Measurements from ENCODE around the gene WAC. TPM values are rescaled to one million over a fixed set of nuclear protein-coding genes. Genes with fewer than 3 reads are reported as not detected.
"Not testable (repeated sequence)": the region's sequence is repeated elsewhere in the genome, so short reads cannot be mapped to it uniquely, and the experiment has no call there.

WAC gene
- total RNA-seq, 4 donors from 2014 or later: 55.1 to 98.0 (median 75.8) TPM

DNA sequence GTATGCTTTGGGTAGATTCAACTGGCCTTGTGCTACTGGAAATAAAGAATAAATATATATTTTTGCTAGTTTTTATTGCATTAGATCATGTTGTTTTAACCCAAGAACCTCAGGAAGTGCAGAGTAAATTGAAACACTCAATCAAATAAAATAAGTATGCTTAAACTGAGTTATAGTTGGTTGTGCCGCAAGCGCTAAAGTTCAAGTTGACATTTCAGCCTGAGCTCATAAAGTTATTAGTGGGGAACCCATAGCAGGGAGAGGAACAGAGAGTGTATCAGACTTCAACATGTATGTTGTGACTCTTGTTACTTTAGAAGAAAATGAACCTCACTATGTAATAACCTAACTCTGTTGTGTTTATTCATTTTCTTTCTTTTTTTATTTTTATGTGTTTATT is 119.2 kb downstream of the WAC start:
- no peak overlapping the region for H3K27ac ChIP-seq
- H3K4me1 ChIP-seq: no peaks in the 10 kb centered on the region
- intact Hi-C loops (cut with DNase I): no loop called here
- no peak for TF ChIP-seq CTCF (IDR thresholded peaks at IDR 0.05)
- TF ChIP-seq POLR2A (IDR thresholded peaks at IDR 0.05): no peak
- 50 to 95% methylated on average over 2 of the region's 2 CpGs for WGBS, 2 donors
- H3K9me3 ChIP-seq: no peaks in the 10 kb centered on the region
- no peak for DNase-seq
- no peaks in the 10 kb centered on the region for H3K36me3 ChIP-seq
- peaks cover 0 to 16% (median 0%) of the 10 kb centered on the region in 4 donors for H3K27me3 ChIP-seq
- H3K4me3 ChIP-seq: no peak overlapping the region

- Histone ChIP-seq H3K9me3 (no peaks in the 10 kb centered on the region), H3K36me3 (no peaks in the 10 kb centered on the region), H3K27me3 (peaks cover 0 to 16% (median 0%) of the 10 kb centered on the region in 4 donors), H3K4me1 (no peaks in the 10 kb centered on the region), H3K27ac (no peak overlapping the region), H3K4me3 (no peak overlapping the region)
- DNase-seq: no peak
- WGBS, 2 donors: 82 to 87% methylated on average over 5 of the region's 5 CpGs
- no peak for TF ChIP-seq POLR2A (IDR thresholded peaks at IDR 0.05)
- no peak for TF ChIP-seq CTCF (IDR thresholded peaks at IDR 0.05)
- intact Hi-C loops (cut with DNase I): no loop called here
Measured at GRCh38 chr10:28652703-28653102, 119.8 kb downstream of the WAC start.

DNA sequence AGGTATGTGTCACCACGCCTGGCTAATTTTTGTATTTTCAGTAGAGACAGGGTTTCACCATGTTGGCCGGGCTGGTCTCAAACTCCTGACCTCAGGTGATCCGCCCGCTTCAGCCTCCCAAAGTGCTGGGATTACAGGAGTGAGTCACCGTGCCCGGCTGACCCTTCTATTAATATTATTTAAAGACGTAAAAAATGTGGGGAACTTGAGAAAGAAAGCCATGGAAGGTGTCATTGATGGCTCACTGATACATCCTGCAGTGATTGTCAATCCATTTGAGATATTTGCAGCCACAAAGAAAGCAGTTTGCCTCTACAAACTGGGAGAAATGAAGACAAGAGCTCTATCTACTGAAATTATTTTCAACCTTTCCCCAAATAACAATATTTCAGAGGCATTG is 125.9 kb downstream of the WAC start:
- H3K4me3 ChIP-seq; H3K27me3 ChIP-seq; intact Hi-C loops (cut with DNase I); DNase-seq; H3K36me3 ChIP-seq; H3K27ac ChIP-seq; H3K4me1 ChIP-seq; H3K9me3 ChIP-seq: not testable (repeated sequence)
- whole genome bisulfite sequencing, 2 donors: 47 to 74% methylated on average over 4 to 6 of the region's 7 CpGs

GRCh38 chr10:28661035-28661434 is 128.1 kb downstream of the WAC start:
- Histone ChIP-seq H3K4me3 (no peak overlapping the region), H3K27ac (no peak overlapping the region), H3K4me1 (no peaks in the 10 kb centered on the region), H3K9me3 (no peaks in the 10 kb centered on the region), H3K36me3 (no peaks in the 10 kb centered on the region), H3K27me3 (peaks cover 0 to 24% (median under 1%) of the 10 kb centered on the region in 4 donors)
- no peak for TF ChIP-seq POLR2A (IDR thresholded peaks at IDR 0.05)
- no peak for TF ChIP-seq CTCF (IDR thresholded peaks at IDR 0.05)
- DNase-seq: no peak
- intact Hi-C loops (cut with DNase I): no loop called here
- WGBS, 2 donors: 31 to 48% methylated on average over 3 of the region's 3 CpGs

GRCh38 chr10:28663576-28664368 is 130.9 kb downstream of the WAC start:
- no peaks in the 10 kb centered on the region for H3K9me3 ChIP-seq
- no peak overlapping the region for H3K4me3 ChIP-seq
- peaks cover 3 to 6% (median 6%) of the 10 kb centered on the region in 3 donors for H3K4me1 ChIP-seq
- TF ChIP-seq POLR2A (IDR thresholded peaks at IDR 0.05): no peak
- TF ChIP-seq CTCF (IDR thresholded peaks at IDR 0.05): peak; percentile 56 to 95 (median 92)
- 3 to 4% methylated on average over 9 of the region's 9 CpGs for WGBS, 2 donors
- intact Hi-C loops (cut with DNase I): no loop called here
- peaks cover 0 to 46% (median 6%) of the 10 kb centered on the region in 4 donors for H3K27me3 ChIP-seq
- DNase-seq: no peak
- no peak overlapping the region for H3K27ac ChIP-seq
- no peaks in the 10 kb centered on the region for H3K36me3 ChIP-seq

All from esophagus squamous epithelium (tissue), 5 donors.